Thyroid gland (tissue), 4 donors: ENCODE data around the gene RNASEH1. TPM values are rescaled to one million over a fixed set of nuclear protein-coding genes. Genes with fewer than 3 reads are reported as not detected.
"Not testable (repeated sequence)": the region's sequence is repeated elsewhere in the genome, so short reads cannot be mapped to it uniquely, and the experiment has no call there.

ENCODE experiments used
- DNase-seq, 2 donors: peaks; one replicate each; pipeline ENCODE4 v3.0.0-alpha.2; 2019
- H3K27ac ChIP-seq, 3 donors: fragments of 200-600 bp; sonication (generic); 1 replicate in 2 of 3; 2 replicates in 1 of 3; pipeline ENCODE4 v1.5.1; 2016 to 2019; ENCODE audit warnings: mild to moderate bottlenecking in 1 of 3, moderate library complexity in 1 of 3
- H3K27me3 ChIP-seq: fragments of 200-600 bp; sonication (generic); one replicate; pipeline ENCODE4 v1.5.1; 2019
- H3K36me3 ChIP-seq, 2 donors: fragments of 200-600 bp; sonication (generic); one replicate each; pipeline ENCODE4 v1.5.1; 2016 to 2019
- H3K4me1 ChIP-seq, 2 donors: fragments of 200-600 bp; sonication (generic); one replicate each; pipeline ENCODE4 v1.5.1; 2017 to 2019
- H3K4me3 ChIP-seq, 3 donors: fragments of 200-600 bp; sonication (generic); replicated peaks in 1 of 3; 1 replicate in 2 of 3; 2 replicates in 1 of 3; pipeline ENCODE4 v1.5.1; 2016; ENCODE audit warnings: mild to moderate bottlenecking in 1 of 3
- H3K9me3 ChIP-seq: fragments of 200-600 bp; sonication (generic); one replicate; pipeline ENCODE4 v1.5.1; 2017
- POLR2A ChIP-seq, 2 donors: fragments of 450-650 bp; IDR thresholded peaks; one replicate each; pipeline ENCODE4 v1.6.1; 2017; ENCODE audit warnings: antibody characterized with exemption in 2 of 2, mild to moderate bottlenecking in 2 of 2, moderate library complexity in 1 of 2
- WGBS, 2 donors: methylation state at CpG; one replicate each; pipeline ENCODE4 v1.1.5; 2017; 5-methylcytosine and 5-hydroxymethylcytosine counted together
- intact Hi-C: fragments of 100-400 bp; cut with DNase I; formaldehyde crosslinking; loops from one replicate; pipeline ENCODE4 v1.15.1; 2023
- total RNA-seq, 4 donors: library from RNA; depleted of rRNA; stranded (reverse); fragments of >200 nt; gene quantifications; one replicate each; pipeline ENCODE4 v1.2.3, GENCODE V29; 2016
- TF ChIP-seq, protein P1 (sequence below), 6 experiments: fragments of 200-600 bp in 3 of 6; fragments of 450-650 bp in 3 of 6; sonication (generic) in 3 of 6; IDR thresholded peaks; one replicate each; pipeline ENCODE4 v1.5.1; 2016 to 2019; ENCODE audit warnings: antibody characterized with exemption in 6 of 6, mild to moderate bottlenecking in 2 of 6, inconsistent platforms in 1 of 6, moderate library complexity in 1 of 6

RNASEH1 gene
- total RNA-seq, 4 donors from 2014 or later = 13.3 to 23.1 (median 19.2) TPM

DNA sequence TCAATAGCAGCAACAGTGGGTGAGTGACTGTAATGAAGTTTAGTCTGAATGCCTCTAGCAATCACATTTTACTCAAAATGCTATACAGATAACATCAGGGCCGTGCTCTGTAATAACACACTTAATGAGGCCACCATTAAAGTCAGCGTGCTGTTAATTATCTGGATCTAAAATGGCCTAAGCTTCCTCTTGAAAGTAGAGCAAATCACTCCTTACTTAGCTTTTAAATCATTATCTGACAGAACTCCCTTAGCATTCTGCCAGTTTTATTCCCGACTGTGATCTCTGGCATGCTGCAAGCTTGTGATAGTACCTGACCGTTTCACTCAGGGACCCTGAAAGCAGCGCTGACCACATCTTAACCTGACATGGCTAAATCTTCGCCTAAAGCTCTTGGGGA, 25.9 kb upstream of the RNASEH1 start:
- DNase-seq = no peak

DNA sequence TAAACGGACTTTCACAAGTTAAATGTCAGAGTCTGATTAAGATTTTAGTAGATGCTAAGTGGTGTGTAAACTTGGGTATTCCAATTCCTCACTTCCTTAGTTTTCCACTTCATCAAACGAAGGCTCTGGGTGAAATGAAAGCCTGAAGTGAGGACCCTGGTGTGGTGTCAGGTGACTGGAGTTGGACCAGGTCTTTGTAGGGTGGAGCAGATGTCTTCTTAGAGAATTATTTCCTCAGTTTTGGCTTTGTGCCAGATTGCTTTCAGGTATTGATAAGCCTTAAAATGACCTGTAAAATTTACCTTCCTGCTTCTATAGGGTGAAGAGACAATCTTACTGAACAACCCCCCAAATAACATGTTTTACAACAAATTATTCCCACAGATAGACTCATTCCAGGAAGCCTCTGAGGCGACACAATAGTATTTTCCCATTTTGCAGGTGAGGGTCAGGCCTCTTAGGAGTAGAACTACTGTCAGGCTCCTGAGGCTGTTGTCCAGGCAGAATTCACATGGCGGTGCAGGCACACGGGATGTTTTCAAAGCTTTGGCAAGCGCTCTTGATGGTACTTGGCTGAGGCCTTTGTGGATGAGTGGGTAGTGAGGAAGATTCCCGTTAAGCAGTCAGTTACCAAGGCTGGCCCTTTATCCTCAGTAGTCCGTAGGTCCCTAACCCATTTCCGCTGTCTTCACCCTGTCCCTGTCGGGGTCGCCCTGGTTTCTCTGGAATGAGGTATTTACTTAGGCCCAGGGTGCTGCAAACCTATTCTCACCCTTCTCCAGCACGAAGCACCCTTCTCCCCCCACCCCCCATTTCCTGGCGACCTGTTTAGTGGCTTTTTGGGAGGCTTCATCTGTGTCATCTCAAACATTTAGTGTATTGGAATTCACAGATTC, 23.5 kb upstream of the RNASEH1 start:
- no peaks in the 10 kb centered on the region for H3K9me3 ChIP-seq
- intact Hi-C loops = no loop called here
- no peak overlapping the region for H3K27ac ChIP-seq
- H3K27me3 ChIP-seq = no peaks in the 10 kb centered on the region
- peaks cover 12 to 20% of the 10 kb centered on the region in 2 donors for H3K4me1 ChIP-seq
- TF ChIP-seq POLR2A (IDR thresholded peaks at IDR 0.05) = no peak
- TF ChIP-seq, protein P1, sequence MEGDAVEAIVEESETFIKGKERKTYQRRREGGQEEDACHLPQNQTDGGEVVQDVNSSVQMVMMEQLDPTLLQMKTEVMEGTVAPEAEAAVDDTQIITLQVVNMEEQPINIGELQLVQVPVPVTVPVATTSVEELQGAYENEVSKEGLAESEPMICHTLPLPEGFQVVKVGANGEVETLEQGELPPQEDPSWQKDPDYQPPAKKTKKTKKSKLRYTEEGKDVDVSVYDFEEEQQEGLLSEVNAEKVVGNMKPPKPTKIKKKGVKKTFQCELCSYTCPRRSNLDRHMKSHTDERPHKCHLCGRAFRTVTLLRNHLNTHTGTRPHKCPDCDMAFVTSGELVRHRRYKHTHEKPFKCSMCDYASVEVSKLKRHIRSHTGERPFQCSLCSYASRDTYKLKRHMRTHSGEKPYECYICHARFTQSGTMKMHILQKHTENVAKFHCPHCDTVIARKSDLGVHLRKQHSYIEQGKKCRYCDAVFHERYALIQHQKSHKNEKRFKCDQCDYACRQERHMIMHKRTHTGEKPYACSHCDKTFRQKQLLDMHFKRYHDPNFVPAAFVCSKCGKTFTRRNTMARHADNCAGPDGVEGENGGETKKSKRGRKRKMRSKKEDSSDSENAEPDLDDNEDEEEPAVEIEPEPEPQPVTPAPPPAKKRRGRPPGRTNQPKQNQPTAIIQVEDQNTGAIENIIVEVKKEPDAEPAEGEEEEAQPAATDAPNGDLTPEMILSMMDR (IDR thresholded peaks at IDR 0.05) = no peak
- DNase-seq = no peak
- no peak overlapping the region for H3K4me3 ChIP-seq
- 86 to 87% methylated on average over 13 of the region's 13 CpGs for WGBS, 2 donors
- peaks cover 36 to 53% of the 10 kb centered on the region in 2 donors for H3K36me3 ChIP-seq

More for the DNA sequence above, 25.9 kb upstream of the RNASEH1 start:
- peaks cover 0 to 4% of the 10 kb centered on the region in 2 donors for H3K4me1 ChIP-seq
- no peak overlapping the region for H3K4me3 ChIP-seq
- H3K9me3 ChIP-seq = no peaks in the 10 kb centered on the region
- peak overlapping the region in 2 of 3 donors; percentile 65 to 66 for H3K27ac ChIP-seq
- WGBS, 2 donors = 72% methylated on average over 6 of the region's 6 CpGs
- H3K27me3 ChIP-seq = no peaks in the 10 kb centered on the region
- intact Hi-C loops = no loop called here
- TF ChIP-seq, protein P1 (IDR thresholded peaks at IDR 0.05) = no peak
- no peak for TF ChIP-seq POLR2A (IDR thresholded peaks at IDR 0.05)
- peaks cover 30 to 31% of the 10 kb centered on the region in 2 donors for H3K36me3 ChIP-seq

DNA sequence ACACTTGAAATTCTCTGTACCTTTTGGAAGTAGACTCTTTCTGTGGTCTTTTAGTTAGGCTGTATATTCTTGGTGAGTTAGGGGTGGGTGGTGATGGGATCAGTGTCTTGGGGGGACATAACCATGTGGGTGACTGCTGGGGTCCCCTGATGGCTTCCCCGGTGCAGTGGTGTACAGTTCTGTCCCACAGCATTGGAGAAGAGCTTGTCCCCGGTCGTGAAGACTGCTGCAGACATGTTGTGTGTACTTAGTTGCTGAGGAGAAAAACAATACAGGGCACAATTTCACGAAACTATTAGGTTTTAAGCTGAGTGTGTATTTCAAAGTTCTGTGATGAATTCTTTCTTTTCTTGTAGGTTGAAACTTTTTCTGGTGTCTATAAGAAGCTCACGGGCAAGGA, 22.3 kb upstream of the RNASEH1 start:
- Histone ChIP-seq H3K4me1 (peaks cover 18 to 29% of the 10 kb centered on the region in 2 donors), H3K27ac (no peak overlapping the region), H3K4me3 (no peak overlapping the region), H3K27me3 (no peaks in the 10 kb centered on the region), H3K9me3 (no peaks in the 10 kb centered on the region), H3K36me3 (peaks cover 36 to 56% of the 10 kb centered on the region in 2 donors)
- 85 to 91% methylated on average over 5 of the region's 5 CpGs for WGBS, 2 donors
- TF ChIP-seq, protein P1 (IDR thresholded peaks at IDR 0.05) = no peak
- no peak for TF ChIP-seq POLR2A (IDR thresholded peaks at IDR 0.05)
- intact Hi-C loops = no loop called here
- no peak for DNase-seq

DNA sequence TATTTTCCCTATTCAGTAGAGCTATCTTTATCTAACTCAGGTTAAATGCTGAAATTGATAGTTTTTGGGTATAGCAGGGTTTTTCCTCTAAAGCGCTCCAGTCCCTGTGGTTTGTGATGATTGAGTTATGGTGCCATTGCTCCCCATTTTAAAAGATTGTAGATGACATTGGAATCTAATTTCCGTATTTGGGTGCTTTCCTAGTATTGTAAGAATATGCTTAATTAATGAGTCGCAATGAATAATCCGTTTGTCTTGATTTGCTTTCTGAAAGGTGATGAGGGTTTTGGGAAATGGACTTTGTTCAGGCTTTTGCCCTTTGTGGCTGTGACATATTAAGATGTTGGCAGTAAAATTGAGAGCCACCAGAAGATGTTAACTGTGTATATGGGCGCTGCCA, 20.9 kb upstream of the RNASEH1 start:
- peaks cover 24 to 25% of the 10 kb centered on the region in 2 donors for H3K4me1 ChIP-seq
- intact Hi-C loops = no loop called here
- no peak overlapping the region for H3K4me3 ChIP-seq
- DNase-seq = no peak
- 85 to 87% methylated on average over 5 of the region's 5 CpGs for whole genome bisulfite sequencing, 2 donors
- H3K27me3 ChIP-seq = no peaks in the 10 kb centered on the region
- H3K27ac ChIP-seq = no peak overlapping the region
- no peak for TF ChIP-seq POLR2A (IDR thresholded peaks at IDR 0.05)
- TF ChIP-seq, protein P1 (IDR thresholded peaks at IDR 0.05) = no peak
- no peaks in the 10 kb centered on the region for H3K9me3 ChIP-seq
- peaks cover 36 to 56% of the 10 kb centered on the region in 2 donors for H3K36me3 ChIP-seq

DNA sequence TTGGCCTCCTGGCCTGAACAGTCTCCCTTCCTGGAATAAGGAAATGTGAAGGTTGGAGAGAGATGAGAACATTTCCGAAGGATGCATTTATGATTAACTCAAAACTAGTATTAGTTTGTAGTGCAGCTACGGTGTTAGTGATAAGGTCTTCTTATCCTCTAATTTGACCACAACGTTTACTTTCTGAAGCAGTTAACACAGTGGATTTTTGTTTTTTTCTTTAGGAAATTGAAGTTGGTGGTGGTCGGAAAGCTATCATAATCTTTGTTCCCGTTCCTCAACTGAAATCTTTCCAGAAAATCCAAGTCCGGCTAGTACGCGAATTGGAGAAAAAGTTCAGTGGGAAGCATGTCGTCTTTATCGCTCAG, 18.1 kb upstream of the RNASEH1 start:
- Histone ChIP-seq H3K4me1 (peaks cover 24 to 25% of the 10 kb centered on the region in 2 donors), H3K36me3 (peaks cover 28 to 46% of the 10 kb centered on the region in 2 donors), H3K4me3 (peak overlapping the region; percentile 73 to 82 (median 78)), H3K27ac (peak overlapping the region; percentile 85 to 91 (median 89))
- H3K27me3 ChIP-seq, intact Hi-C loops, DNase-seq, H3K9me3 ChIP-seq: not testable (repeated sequence)
- 72 to 76% methylated on average over 10 of the region's 10 CpGs for WGBS, 2 donors
